ENCODE measurements around the gene ADIPOQ. TPM values are rescaled to one million over a fixed set of nuclear protein-coding genes. Genes with fewer than 3 reads are reported as not detected.
"Not testable (repeated sequence)": the region's sequence is repeated elsewhere in the genome, so short reads cannot be mapped to it uniquely, and the experiment has no call there.

ADIPOQ gene
- polyA plus RNA-seq, 1 of the 3 experiments (the other 2 are of a cell fraction) = not detected

DNA sequence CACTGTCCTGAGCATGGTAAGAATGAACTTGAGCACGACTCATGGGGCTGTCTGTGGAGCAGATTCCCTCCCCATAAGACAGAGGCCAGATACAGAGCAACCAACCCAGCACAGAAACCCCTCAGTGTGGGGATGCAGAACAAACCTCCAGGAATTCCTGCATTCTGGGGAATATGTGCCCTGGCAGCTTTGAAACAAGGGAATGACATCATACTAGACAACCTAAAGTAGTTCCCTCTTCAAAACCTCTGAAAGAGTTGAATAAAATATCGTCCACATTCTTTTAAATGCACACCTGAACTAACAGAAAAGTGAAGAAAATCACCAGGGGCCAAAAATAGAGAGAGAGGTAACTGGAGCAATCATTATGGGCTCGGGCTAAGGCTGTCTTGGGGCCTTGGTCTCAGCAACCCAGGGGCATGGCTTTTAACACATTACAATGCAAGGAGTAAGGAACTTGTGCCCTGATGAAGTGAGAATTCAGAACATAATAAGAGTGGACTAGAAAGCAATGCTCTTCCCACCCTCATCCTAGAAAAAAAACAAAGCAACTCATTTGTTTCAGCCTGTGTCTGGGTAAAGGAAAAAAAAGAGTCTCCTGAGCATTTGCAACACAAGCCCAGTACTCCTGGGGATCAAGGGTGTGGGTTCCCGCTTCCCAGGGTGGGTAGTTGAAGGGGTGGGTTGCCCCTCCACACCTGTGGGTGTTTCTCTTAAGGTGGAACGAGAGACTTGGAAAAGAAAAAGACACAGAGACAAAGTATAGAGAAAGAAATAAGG is 43.9 kb downstream of the ADIPOQ start (continued):
- TF ChIP-seq, protein P1, sequence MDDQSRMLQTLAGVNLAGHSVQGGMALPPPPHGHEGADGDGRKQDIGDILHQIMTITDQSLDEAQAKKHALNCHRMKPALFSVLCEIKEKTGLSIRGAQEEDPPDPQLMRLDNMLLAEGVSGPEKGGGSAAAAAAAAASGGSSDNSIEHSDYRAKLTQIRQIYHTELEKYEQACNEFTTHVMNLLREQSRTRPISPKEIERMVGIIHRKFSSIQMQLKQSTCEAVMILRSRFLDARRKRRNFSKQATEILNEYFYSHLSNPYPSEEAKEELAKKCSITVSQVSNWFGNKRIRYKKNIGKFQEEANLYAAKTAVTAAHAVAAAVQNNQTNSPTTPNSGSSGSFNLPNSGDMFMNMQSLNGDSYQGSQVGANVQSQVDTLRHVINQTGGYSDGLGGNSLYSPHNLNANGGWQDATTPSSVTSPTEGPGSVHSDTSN (IDR thresholded peaks at IDR 0.05) = no peak

DNA sequence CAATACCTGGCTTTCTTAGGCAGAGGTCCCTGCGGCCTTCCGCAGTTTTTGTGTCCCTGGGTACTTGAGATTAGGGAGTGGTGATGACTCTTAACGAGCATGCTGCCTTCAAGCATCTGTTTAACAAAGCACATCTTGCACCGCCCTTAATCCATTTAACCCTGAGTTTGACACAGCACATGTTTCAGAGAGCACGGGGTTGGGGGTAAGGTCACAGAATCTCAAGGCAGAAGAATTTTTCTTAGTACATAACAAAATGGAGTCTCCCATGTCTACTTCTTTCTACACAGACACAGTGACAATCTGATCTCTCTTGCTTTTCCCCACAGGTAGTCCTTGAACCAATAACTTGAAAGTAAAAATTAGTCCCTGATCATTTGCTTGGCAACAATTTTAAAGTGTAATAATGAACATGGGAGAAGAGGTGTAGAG is 45.0 kb downstream of the ADIPOQ start:
- H3K36me3 ChIP-seq (replicated peaks in 1 of 2; ENCODE audit: control insufficient read depth in 1 of 2, insufficient read depth in 2 of 2, low read length in 1 of 2); H3F3A ChIP-seq (replicated peaks; ENCODE audit: insufficient read depth); H3K9me2 ChIP-seq; POLR2A ChIA-PET; H3K9me3 ChIP-seq; H4K20me1 ChIP-seq (ENCODE audit: insufficient read depth); H3K27ac ChIP-seq (ENCODE audit: low read depth in 2 of 2, low read length in 1 of 2); H3K4me1 ChIP-seq (ENCODE audit: control insufficient read depth in 1 of 2, insufficient read depth in 2 of 2, low read depth in 1 of 2, low read length in 1 of 2); H3K27me3 ChIP-seq (ENCODE audit: insufficient read depth); DNase-seq; H3K4me2 ChIP-seq; H3K4me3 ChIP-seq (ENCODE audit: low read depth in 2 of 2, low read length in 1 of 2); CTCF ChIA-PET; H3K79me2 ChIP-seq (ENCODE audit: insufficient read depth); H3K9ac ChIP-seq; H2AFZ ChIP-seq (ENCODE audit: low read depth): not testable (repeated sequence)
- WGBS (ENCODE audit: low lambda C conversion rate) = 90% methylated on average over 2 of the region's 5 CpGs

DNA sequence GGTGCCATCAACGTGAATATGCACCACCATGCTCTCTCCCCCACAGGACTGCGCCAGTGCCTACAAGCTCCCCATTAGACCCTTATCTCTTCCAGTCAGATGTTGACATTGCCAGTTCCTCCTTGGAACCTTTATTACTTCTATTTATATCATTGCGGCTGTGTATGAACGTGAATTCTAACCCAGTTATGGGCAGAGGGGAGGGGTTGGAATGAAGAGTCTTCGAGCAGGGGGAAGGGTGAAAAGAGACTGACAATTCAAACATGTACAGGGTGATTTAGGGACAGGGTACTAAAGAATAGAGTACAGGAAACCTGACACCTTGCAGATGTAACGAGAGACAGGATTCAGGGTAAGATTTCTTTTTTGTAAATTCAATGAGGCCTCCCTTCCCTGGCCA is 46.1 kb downstream of the ADIPOQ start:
- no peaks in the 10 kb centered on the region for H3K79me2 ChIP-seq (ENCODE audit: insufficient read depth)
- no peaks in the 10 kb centered on the region for H3K9me3 ChIP-seq
- DNase-seq = no peak
- no peaks in the 10 kb centered on the region for H3K27me3 ChIP-seq (ENCODE audit: insufficient read depth)
- no peak overlapping the region for H3K4me3 ChIP-seq (ENCODE audit: low read depth in 2 of 2, low read length in 1 of 2)
- ChIA-PET CTCF (no interaction called here), POLR2A (no interaction called here)
- WGBS (ENCODE audit: low lambda C conversion rate) = 70% methylated on average over 6 of the region's 6 CpGs
- H3F3A ChIP-seq (replicated peaks; ENCODE audit: insufficient read depth) = no peaks in the 10 kb centered on the region
- H4K20me1 ChIP-seq (ENCODE audit: insufficient read depth) = no peaks in the 10 kb centered on the region
- no peaks in the 10 kb centered on the region for H3K4me1 ChIP-seq (ENCODE audit: control insufficient read depth in 1 of 2, insufficient read depth in 2 of 2, low read depth in 1 of 2, low read length in 1 of 2)
- no peak overlapping the region for H3K4me2 ChIP-seq
- no peak overlapping the region for H3K27ac ChIP-seq (ENCODE audit: low read depth in 2 of 2, low read length in 1 of 2)
- TF ChIP-seq NFIC (IDR thresholded peaks at IDR 0.05; ENCODE audit: borderline replicate concordance) = no peak
- no peak overlapping the region for H2AFZ ChIP-seq (ENCODE audit: low read depth)
- no peaks in the 10 kb centered on the region for H3K36me3 ChIP-seq (replicated peaks in 1 of 2; ENCODE audit: control insufficient read depth in 1 of 2, insufficient read depth in 2 of 2, low read length in 1 of 2)
- no peaks in the 10 kb centered on the region for H3K9me2 ChIP-seq
- no peak overlapping the region for H3K9ac ChIP-seq

DNA sequence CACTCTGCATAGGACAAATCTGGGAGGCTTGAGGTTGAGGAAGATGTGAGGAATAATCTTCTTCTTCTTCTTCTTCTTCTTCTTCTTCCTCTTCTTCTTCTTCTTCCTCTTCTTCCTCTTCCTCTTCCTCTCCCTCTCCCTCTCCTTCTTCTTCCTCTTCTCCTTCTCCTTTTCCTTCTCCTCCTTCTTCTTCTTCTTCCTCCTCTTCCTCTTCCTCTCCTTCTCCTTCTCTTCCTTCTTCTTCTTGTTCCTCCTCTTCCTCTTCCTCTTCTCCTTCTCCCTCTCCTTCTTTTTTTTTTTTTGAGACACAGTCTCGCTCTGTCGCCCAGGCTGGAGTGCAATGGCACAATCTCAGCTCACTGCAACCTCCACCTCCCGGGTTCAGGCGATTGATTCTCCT is 47.2 kb downstream of the ADIPOQ start:
- CTCF ChIA-PET, POLR2A ChIA-PET: not testable (repeated sequence)
- WGBS (ENCODE audit: low lambda C conversion rate) = 71% methylated on average over 4 of the region's 4 CpGs

More for the DNA sequence above, 47.2 kb downstream of the ADIPOQ start:
- not testable (repeated sequence) for H2AFZ ChIP-seq (ENCODE audit: low read depth); H3K4me2 ChIP-seq; H3F3A ChIP-seq (replicated peaks; ENCODE audit: insufficient read depth); H3K9me2 ChIP-seq; H3K9me3 ChIP-seq; H3K36me3 ChIP-seq (replicated peaks in 1 of 2; ENCODE audit: control insufficient read depth in 1 of 2, insufficient read depth in 2 of 2, low read length in 1 of 2); H4K20me1 ChIP-seq (ENCODE audit: insufficient read depth); H3K4me3 ChIP-seq (ENCODE audit: low read depth in 2 of 2, low read length in 1 of 2); H3K79me2 ChIP-seq (ENCODE audit: insufficient read depth); H3K9ac ChIP-seq; H3K27me3 ChIP-seq (ENCODE audit: insufficient read depth); DNase-seq; H3K27ac ChIP-seq (ENCODE audit: low read depth in 2 of 2, low read length in 1 of 2); H3K4me1 ChIP-seq (ENCODE audit: control insufficient read depth in 1 of 2, insufficient read depth in 2 of 2, low read depth in 1 of 2, low read length in 1 of 2)
